ENCODE results near the gene FAH. TPM values are rescaled to one million over a fixed set of nuclear protein-coding genes. Genes with fewer than 3 reads are reported as not detected.

The FAH gene
- 81.7 and 90.5 TPM in 2 replicates for total RNA-seq

DNA sequence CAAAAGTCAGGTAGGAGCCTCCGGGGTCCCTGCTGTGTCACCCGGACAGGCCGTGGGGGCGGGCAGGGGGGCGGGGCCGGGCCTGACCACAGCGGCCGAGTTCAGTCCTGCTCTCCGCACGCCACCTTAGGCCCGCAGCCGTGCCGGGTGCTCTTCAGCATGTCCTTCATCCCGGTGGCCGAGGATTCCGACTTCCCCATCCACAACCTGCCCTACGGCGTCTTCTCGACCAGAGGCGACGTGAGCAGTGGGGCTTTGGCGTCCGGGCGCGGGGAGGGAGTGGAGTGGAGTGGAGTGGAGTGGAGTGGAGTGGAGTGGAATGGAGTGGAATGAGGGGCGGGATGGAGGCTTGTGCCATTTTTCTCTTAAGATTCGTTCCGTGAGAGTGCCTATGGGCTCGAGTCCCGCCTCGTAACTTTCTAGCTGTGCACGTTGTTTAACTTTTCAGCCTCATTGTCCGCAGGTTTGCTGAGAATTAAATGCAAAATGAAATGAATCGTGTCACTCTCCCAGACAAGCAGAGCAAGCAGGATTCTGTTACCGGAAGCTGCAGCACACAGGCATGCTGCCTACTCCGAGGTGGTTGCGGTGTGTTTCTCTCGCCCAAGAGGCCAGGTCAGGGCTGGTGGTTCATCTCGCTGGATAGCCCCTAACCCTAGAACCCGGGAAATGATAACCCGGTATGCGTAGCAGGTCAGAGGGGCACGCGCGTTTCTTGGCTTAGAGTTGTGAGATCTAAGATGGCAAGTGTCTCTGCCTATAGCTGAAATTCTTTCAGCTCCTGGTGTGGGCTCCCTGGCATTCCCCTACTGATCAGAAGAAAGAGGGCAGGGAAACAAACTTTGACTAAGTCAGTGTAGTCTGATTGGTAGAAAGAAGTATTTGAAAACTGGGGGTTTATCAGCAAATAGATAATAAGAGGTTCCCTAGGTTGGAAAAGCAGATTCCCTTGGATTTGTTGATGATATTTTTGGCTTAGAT is at the start of gene FAH:
Gene FAH, plus strand, starts transcription at position 104 of the 981 bp plus-strand sequence. Its CDS starts 56 bp downstream, at position 160.
- Mint-ChIP-seq H3K9me3 (no peaks in the 10 kb centered on the region), H3K4me1 (peaks cover 33% of the 10 kb centered on the region), H3K36me3 (ENCODE audit: low read depth) (peaks cover 26% of the 10 kb centered on the region), H3K27ac (peak within 1 kb of the TSS; percentile 97), H3K27me3 (peaks cover 5% of the 10 kb centered on the region), H3K4me3 (peak within 1 kb of the TSS; percentile 97)
- peak; percentile 87 for DNase-seq
- intact Hi-C loops (cut with micrococcal nuclease): loop anchor here (1.0 to 10.0 kb wide), 5 partner anchors 20 to 258 kb away; partner anchors contain the start of genes BCL2A1, MTHFS and ZFAND6

DNA sequence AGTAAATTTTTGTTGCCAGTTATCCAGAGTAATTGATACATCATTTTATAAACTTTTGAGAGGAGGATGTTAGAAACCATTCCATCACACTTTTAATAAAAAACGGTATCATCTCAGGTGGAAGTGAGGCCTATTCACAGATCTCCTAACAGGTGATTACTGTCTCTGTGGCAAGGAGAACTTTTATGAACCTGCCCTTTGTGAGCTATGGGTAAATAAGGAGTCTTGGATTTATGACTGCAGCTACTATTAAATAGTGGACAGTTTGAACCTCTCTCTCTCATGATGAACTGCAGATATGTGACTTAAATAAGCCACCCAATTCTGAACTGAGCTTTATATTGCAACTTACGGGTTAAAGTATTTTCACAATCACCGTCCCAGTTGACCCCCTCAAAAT is 47.6 kb upstream of the FAH start:
- Mint-ChIP-seq H3K36me3 (ENCODE audit: low read depth) (peaks cover 13% of the 10 kb centered on the region), H3K27ac (no peak overlapping the region), H3K4me3 (no peak overlapping the region), H3K9me3 (no peaks in the 10 kb centered on the region), H3K4me1 (peaks cover 13% of the 10 kb centered on the region), H3K27me3 (no peaks in the 10 kb centered on the region)
- intact Hi-C loops (cut with micrococcal nuclease): no loop called here
- no peak for DNase-seq

DNA sequence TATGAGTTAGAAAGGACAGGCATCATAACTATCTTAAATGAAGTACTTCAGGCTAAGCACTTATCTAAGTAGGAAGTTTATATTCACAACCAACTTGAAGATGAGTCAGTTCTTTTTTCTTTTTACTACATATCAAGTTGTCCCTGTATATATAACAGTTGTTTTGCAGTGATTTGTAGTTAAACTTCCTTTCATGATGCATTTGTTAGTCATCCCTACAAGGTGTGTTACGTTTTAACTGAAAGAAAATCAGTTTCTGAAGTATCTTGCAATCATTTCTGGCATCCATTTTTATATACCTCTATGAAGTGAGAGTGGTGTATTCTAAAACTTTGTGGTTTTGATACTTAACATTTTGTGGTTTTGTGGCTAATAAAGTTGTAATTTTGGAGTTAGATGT is 47.2 kb upstream of the FAH start:
- no peak for DNase-seq
- Mint-ChIP-seq H3K9me3 (no peaks in the 10 kb centered on the region), H3K36me3 (ENCODE audit: low read depth) (peaks cover 11% of the 10 kb centered on the region), H3K27me3 (no peaks in the 10 kb centered on the region), H3K27ac (no peak overlapping the region), H3K4me3 (no peak overlapping the region), H3K4me1 (peaks cover 15% of the 10 kb centered on the region)
- intact Hi-C loops (cut with micrococcal nuclease): no loop called here

DNA sequence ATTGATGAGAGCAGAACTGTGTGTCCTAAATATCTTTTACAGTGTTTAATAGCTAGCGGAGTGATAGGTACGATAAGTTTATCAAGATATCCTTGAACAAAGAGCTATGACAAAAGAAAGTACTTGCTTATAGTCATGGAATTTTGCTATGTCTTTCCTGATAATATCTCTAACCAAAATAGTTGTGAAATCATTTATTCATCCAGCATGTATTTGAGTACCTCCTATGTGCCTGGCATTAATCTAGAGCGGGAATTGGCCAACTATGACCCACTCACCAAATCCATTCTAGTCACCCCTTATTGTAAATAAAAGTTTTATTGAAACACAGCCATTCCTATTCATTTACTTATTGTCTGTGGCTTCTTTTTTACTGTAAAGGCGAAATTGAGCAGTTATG is 46.7 kb upstream of the FAH start:
- peaks cover 15% of the 10 kb centered on the region for H3K4me1 Mint-ChIP-seq
- peaks cover 11% of the 10 kb centered on the region for H3K36me3 Mint-ChIP-seq (ENCODE audit: low read depth)
- no peaks in the 10 kb centered on the region for H3K9me3 Mint-ChIP-seq
- intact Hi-C loops (cut with micrococcal nuclease): no loop called here
- no peaks in the 10 kb centered on the region for H3K27me3 Mint-ChIP-seq
- H3K4me3 Mint-ChIP-seq: no peak overlapping the region
- no peak for DNase-seq
- H3K27ac Mint-ChIP-seq: no peak overlapping the region

DNA sequence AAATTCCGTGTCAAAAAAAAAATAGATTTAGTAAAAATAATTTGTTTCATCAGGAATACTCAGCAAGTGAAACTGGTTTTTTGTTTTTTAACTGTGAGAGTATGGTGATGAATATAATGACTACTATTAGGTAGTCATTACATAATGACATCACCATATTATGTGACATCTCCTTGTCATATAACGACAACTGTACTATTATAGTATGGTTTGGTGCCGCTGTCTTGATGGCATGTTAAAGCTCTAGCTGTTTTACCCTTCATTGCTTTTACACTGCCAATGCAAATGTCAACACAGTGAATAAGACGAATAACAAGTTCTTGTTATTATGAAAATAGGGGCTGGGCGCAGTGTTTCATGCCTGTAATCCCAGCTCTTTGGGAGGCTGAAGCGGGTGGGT is 45.6 kb upstream of the FAH start:
- no peak for DNase-seq
- no peak overlapping the region for H3K4me3 Mint-ChIP-seq

DNA sequence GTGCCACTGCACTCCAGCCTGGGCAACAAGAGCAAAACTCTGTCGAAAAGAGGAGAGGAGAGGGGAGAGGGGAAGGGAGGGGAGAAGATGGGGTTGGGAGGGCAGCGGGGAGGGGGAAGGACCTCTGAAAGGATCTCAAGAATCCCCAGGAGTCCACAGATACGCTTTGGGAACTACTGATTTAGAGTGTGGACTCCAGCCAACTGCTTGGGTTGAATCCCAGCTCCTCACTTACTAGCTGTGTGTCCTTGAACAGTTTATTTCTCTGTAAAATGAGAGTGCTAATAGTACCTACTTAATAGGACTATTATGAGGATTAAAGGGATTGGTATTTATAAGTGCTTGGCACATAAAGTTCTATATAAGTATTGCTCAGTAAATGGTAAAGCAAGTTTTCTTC is 45.0 kb upstream of the FAH start:
- Mint-ChIP-seq H3K4me1 (peaks cover 10% of the 10 kb centered on the region), H3K9me3 (no peaks in the 10 kb centered on the region), H3K27me3 (no peaks in the 10 kb centered on the region), H3K27ac (no peak overlapping the region), H3K36me3 (ENCODE audit: low read depth) (peaks cover 7% of the 10 kb centered on the region), H3K4me3 (no peak overlapping the region)
- no peak for DNase-seq
- intact Hi-C loops (cut with micrococcal nuclease): no loop called here

More for the DNA sequence above, 45.6 kb upstream of the FAH start:
- Mint-ChIP-seq H3K27me3 (no peaks in the 10 kb centered on the region), H3K36me3 (ENCODE audit: low read depth) (peaks cover 8% of the 10 kb centered on the region), H3K4me1 (peaks cover 14% of the 10 kb centered on the region), H3K9me3 (no peaks in the 10 kb centered on the region), H3K27ac (no peak overlapping the region)
- intact Hi-C loops (cut with micrococcal nuclease): no loop called here

DNA sequence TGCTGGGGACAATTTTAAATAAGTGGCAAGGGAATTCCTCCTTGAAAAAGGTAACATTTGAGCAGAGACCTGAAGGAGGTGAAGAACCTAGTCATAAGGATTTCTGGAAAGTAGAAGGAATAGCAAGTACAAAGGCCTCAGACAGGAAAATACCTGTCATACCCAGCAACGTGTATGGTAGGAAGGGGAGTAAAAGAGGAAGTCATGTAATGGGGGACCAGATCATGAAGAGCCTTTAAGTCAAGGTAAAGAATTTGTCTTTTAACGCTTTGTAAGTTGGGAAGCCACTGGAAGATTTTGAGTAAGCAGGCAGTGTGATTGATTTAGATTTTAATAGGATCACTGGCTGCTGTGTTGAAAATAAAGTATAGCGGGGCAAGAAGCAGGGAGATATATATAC is 43.4 kb upstream of the FAH start:
- H3K27me3 Mint-ChIP-seq: no peaks in the 10 kb centered on the region
- H3K4me1 Mint-ChIP-seq: peaks cover 10% of the 10 kb centered on the region
- intact Hi-C loops (cut with micrococcal nuclease): no loop called here
- peaks cover 4% of the 10 kb centered on the region for H3K36me3 Mint-ChIP-seq (ENCODE audit: low read depth)
- no peak overlapping the region for H3K4me3 Mint-ChIP-seq
- no peaks in the 10 kb centered on the region for H3K9me3 Mint-ChIP-seq
- DNase-seq: no peak
- no peak overlapping the region for H3K27ac Mint-ChIP-seq

DNA sequence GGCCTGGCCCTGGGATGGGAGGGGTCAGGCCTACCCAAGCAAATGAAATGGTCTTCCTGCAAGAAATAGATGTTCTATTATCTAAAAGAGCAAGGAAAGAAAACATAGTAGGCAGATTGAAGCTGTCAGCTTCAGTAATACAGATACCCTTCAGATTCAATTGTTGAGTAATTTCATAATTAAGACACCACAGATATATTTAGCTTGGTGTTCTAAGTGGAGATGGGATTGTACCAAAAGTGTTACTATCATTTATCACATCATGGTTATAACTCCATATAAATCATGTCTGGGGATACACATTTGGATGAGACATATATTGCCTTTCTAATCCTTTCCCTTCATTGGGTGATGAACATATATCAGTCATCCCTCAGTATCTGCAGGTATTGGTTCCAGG is 41.9 kb upstream of the FAH start:
- Mint-ChIP-seq H3K4me1 (peaks cover 6% of the 10 kb centered on the region), H3K36me3 (ENCODE audit: low read depth) (peaks cover 2% of the 10 kb centered on the region), H3K27me3 (no peaks in the 10 kb centered on the region), H3K9me3 (no peaks in the 10 kb centered on the region), H3K4me3 (no peak overlapping the region), H3K27ac (no peak overlapping the region)
- DNase-seq: no peak
- intact Hi-C loops (cut with micrococcal nuclease): no loop called here

DNA sequence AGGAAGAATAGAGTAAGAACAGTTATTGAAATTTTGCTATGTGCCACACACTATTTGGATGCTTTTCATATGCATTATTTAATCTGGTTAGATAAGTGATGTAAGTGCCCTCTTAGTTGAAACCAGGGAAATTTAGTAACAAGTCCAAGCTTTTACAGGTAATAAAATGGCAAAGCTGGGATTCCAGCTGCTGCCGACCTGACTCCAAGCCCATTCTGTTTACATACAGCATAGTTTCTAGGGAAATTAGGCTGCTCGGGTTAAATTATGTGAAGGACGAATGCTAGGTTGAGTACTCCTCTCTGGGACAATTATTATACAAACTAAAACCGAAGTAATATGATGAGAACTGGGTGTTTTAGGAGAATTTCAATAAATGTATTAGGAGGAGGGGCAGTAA is 38.7 kb upstream of the FAH start:
- Mint-ChIP-seq H3K36me3 (ENCODE audit: low read depth) (no peaks in the 10 kb centered on the region), H3K27ac (no peak overlapping the region), H3K4me1 (peaks cover 4% of the 10 kb centered on the region), H3K27me3 (no peaks in the 10 kb centered on the region), H3K4me3 (no peak overlapping the region), H3K9me3 (no peaks in the 10 kb centered on the region)
- no peak for DNase-seq
- intact Hi-C loops (cut with micrococcal nuclease): no loop called here

DNA sequence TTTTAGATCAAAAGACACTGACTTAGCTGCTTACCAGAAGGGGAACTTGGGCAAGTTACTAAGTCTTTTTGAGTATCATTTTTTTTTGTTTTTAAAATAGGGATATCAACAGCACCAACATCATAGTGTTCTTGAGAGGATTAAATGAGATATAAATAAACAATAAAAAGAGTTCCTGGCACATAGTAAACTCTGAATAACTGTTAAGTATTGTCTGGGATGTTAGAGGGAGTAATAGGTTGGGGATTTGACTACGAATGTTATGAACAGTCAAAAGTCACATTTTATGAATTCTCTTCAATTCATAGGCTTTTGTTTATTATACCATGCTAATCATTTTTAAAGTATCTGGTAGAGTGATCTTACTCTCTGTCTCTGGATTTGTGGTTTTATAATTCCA is 37.8 kb upstream of the FAH start:
- Mint-ChIP-seq H3K27me3 (no peaks in the 10 kb centered on the region), H3K4me3 (no peak overlapping the region), H3K36me3 (ENCODE audit: low read depth) (peaks cover 2% of the 10 kb centered on the region), H3K4me1 (peaks cover 1% of the 10 kb centered on the region), H3K9me3 (no peaks in the 10 kb centered on the region), H3K27ac (no peak overlapping the region)
- no peak for DNase-seq
- intact Hi-C loops (cut with micrococcal nuclease): no loop called here

DNA sequence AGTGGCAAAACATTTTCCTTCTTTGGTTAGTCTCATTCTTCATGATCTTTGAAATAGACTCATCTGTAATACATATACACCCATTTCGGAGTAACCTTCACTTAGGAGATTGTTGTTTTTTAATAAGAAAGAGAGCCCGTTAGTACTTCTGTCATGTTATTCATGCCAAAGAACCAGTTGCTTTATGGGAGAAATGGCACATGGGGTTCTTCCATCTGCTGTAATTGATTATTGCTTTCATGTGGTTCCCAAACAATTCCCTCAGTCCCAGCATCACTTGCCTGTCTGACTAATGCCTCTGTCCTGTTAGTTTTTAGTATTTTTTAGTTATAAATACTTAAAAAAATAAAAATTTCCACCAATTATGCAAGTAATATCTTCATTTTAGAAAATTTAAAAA is 33.8 kb upstream of the FAH start:
- no peak for DNase-seq
- Mint-ChIP-seq H3K27me3 (no peaks in the 10 kb centered on the region), H3K36me3 (ENCODE audit: low read depth) (peaks cover 19% of the 10 kb centered on the region), H3K9me3 (no peaks in the 10 kb centered on the region), H3K4me3 (no peak overlapping the region), H3K27ac (no peak overlapping the region), H3K4me1 (no peaks in the 10 kb centered on the region)
- intact Hi-C loops (cut with micrococcal nuclease): no loop called here

DNA sequence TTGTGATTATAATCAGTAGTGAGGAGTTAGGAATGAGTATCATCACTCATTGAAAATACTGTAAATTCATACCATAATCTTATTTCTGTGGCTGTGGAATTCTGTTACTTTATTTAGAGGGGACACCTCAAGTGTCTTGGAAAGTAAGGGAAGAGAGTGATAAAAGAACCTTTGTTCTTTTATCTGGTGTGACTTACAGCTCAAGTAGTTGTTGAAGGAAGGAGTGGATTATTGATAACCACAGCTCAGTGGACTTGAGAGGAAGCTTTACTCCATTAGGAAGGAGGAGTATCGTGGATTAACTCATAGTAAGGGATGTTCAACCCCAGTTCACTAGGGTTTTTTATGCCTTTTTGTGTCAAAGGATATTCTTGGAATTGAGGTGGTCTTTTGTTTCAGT is 32.2 kb upstream of the FAH start:
- no peaks in the 10 kb centered on the region for H3K27me3 Mint-ChIP-seq
- peaks cover 27% of the 10 kb centered on the region for H3K36me3 Mint-ChIP-seq (ENCODE audit: low read depth)
- H3K4me3 Mint-ChIP-seq: no peak overlapping the region
- no peak for DNase-seq
- H3K9me3 Mint-ChIP-seq: no peaks in the 10 kb centered on the region
- intact Hi-C loops (cut with micrococcal nuclease): no loop called here
- no peak overlapping the region for H3K27ac Mint-ChIP-seq
- no peaks in the 10 kb centered on the region for H3K4me1 Mint-ChIP-seq

DNA sequence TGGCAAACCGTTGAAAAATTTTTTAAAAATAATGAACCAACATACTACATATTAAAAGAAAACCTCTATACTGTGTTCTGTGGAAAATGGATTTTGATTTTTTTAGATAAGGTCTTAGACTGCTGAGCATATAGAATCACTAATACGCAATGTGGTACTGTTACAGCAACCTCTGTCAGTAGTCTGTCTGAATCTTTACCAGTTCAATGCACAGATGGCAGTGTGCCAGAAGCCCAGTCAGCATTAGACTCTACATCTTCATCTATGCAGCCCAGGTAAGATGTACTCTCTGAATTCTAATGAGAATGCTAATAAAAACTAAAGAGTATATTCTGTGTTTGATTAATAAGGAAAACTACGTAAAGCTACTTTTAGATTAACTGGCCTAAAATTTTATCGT is 31.3 kb upstream of the FAH start:
- no peak overlapping the region for H3K4me3 Mint-ChIP-seq
- intact Hi-C loops (cut with micrococcal nuclease): no loop called here
- no peaks in the 10 kb centered on the region for H3K27me3 Mint-ChIP-seq
- no peaks in the 10 kb centered on the region for H3K9me3 Mint-ChIP-seq
- no peak for DNase-seq
- no peaks in the 10 kb centered on the region for H3K4me1 Mint-ChIP-seq
- H3K27ac Mint-ChIP-seq: no peak overlapping the region
- peaks cover 33% of the 10 kb centered on the region for H3K36me3 Mint-ChIP-seq (ENCODE audit: low read depth)

DNA sequence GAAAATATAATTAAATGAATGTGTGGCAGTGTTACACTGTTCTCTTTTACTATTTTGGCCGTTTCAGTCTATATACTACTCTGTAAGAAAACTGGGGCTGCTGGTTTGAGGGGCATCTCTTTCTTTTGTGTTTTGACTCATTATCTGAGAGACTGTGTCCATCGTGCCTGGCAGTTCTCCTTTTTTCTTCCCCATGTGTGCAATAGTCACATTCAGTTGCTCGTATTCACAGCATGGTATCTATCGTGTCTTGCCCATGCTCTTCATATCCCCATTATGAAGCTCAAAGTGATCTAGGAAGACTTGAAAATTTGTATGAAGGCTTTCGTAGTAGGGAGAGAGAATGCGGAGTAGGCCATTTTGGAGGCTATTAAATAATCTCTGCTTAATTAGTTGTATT is 29.8 kb upstream of the FAH start:
- no peaks in the 10 kb centered on the region for H3K27me3 Mint-ChIP-seq
- no peak overlapping the region for H3K4me3 Mint-ChIP-seq
- H3K27ac Mint-ChIP-seq: no peak overlapping the region
- H3K9me3 Mint-ChIP-seq: no peaks in the 10 kb centered on the region
- H3K36me3 Mint-ChIP-seq (ENCODE audit: low read depth): peaks cover 33% of the 10 kb centered on the region
- intact Hi-C loops (cut with micrococcal nuclease): no loop called here
- DNase-seq: no peak
- H3K4me1 Mint-ChIP-seq: no peaks in the 10 kb centered on the region

Measured in activated CD4-positive, alpha-beta T cell treated with anti-CD3 and anti-CD28 coated beads, Interleukin-2, amount 10 ng/mL, durations not matched to agents 24 days and 14 days (primary cell).